Spleen (tissue), 3 donors: ENCODE results near the gene PRR4.

Experiments
- POLR2A ChIP-seq, 3 donors: fragments of 450-650 bp; IDR thresholded peaks; one replicate each; pipeline ENCODE4 v1.5.1; 2017; ENCODE audit warnings: antibody characterized with exemption in 3 of 3, mild to moderate bottlenecking in 1 of 3
- POLR2AphosphoS5 ChIP-seq, 3 donors: sonication (generic); formaldehyde crosslinking; IDR thresholded peaks; one replicate each; pipeline ENCODE4 v1.5.1; 2017; ENCODE audit warnings: antibody characterized with exemption in 3 of 3

- TF ChIP-seq POLR2A (IDR thresholded peaks at IDR 0.05) (no peak), POLR2AphosphoS5 (IDR thresholded peaks at IDR 0.05) (no peak)
These were observed 47.5 kb downstream of the PRR4 start for GRCh38 chr12:10801741-10802140.
